AG09319 (cell line): ENCODE results near the gene SASH1.

Experiments used
- DNase-seq: peaks from one replicate; pipeline ENCODE4 v3.0.0-alpha.2; 2010; ENCODE audit warnings: low read depth; ENCODE audit errors: extremely low read depth
- TF ChIP-seq, protein P1 (sequence below): IDR thresholded peaks from 2 replicates; pipeline ENCODE4 v1.5.1; 2011; ENCODE audit warnings: low read depth, mild to moderate bottlenecking, inconsistent platforms, low read length, moderate library complexity

SASH1 gene

GRCh38 chr6:148497257-148497656 is 154.6 kb downstream of the SASH1 start:
- TF ChIP-seq, protein P1, sequence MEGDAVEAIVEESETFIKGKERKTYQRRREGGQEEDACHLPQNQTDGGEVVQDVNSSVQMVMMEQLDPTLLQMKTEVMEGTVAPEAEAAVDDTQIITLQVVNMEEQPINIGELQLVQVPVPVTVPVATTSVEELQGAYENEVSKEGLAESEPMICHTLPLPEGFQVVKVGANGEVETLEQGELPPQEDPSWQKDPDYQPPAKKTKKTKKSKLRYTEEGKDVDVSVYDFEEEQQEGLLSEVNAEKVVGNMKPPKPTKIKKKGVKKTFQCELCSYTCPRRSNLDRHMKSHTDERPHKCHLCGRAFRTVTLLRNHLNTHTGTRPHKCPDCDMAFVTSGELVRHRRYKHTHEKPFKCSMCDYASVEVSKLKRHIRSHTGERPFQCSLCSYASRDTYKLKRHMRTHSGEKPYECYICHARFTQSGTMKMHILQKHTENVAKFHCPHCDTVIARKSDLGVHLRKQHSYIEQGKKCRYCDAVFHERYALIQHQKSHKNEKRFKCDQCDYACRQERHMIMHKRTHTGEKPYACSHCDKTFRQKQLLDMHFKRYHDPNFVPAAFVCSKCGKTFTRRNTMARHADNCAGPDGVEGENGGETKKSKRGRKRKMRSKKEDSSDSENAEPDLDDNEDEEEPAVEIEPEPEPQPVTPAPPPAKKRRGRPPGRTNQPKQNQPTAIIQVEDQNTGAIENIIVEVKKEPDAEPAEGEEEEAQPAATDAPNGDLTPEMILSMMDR: no peak
- no peak for DNase-seq

- TF ChIP-seq, protein P1: no peak
- no peak for DNase-seq
Observed at GRCh38 chr6:148497717-148498116, 155.1 kb downstream of the SASH1 start.

DNA sequence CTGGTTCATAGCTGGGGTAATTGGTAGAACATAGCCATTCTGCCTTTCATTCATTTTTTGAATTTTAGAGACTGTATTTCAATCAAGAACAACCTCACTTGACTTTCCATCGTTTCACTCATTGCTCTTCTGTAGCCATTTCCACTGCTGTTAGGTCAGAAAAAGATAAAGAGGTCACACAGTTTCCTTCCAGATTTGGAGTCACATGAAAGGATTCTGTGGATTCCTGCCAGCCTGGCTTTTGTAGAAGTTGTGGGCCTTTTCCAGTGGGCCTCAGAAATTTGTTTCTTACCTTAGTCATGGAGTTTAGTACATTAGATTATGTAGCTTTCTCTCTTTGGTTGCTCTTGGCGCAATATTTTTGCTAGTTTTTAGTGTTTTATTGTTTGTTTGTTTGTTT is 157.8 kb downstream of the SASH1 start:
- DNase-seq: no peak
- TF ChIP-seq, protein P1: no peak

- TF ChIP-seq, protein P1: no peak
- DNase-seq: peak; percentile 88
Observed at GRCh38 chr6:148501178-148501590, 158.5 kb downstream of the SASH1 start.

- TF ChIP-seq, protein P1: no peak
Observed at GRCh38 chr6:148502083-148502772, 159.6 kb downstream of the SASH1 start.

GRCh38 chr6:148502773-148503135 is 160.1 kb downstream of the SASH1 start:
- TF ChIP-seq, protein P1: no peak

More at GRCh38 chr6:148502083-148502772, 159.6 kb downstream of the SASH1 start:
- DNase-seq: no peak

GRCh38 chr6:148503703-148504102 is 161.1 kb downstream of the SASH1 start:
- TF ChIP-seq, protein P1: no peak
- DNase-seq: no peak

More at GRCh38 chr6:148502773-148503135, 160.1 kb downstream of the SASH1 start:
- no peak for DNase-seq
